SU-DHL-6 (cell line): ENCODE measurements around the gene TENM4.

Experiments
- H2AFZ ChIP-seq: fragments of 200-600 bp; sonication (generic); 2 replicates; pipeline ENCODE4 v1.6.1; 2014; ENCODE audit warnings: low read depth, mild to moderate bottlenecking, moderate library complexity, mixed read lengths, antibody characterized with exemption, low read length; ENCODE audit not compliant: severe bottlenecking
- H3F3A ChIP-seq: fragments of 200-600 bp; shearing (Covaris generic); 2 replicates; pipeline ENCODE4 v1.6.0; 2016; ENCODE audit warnings: antibody characterized with exemption, mild to moderate bottlenecking; ENCODE audit not compliant: insufficient read depth
- H3K27ac ChIP-seq: fragments of 200-600 bp; sonication (generic); 2 replicates; pipeline ENCODE4 v1.5.1; 2016; ENCODE audit warnings: low read depth, mild to moderate bottlenecking, low read length, moderate library complexity, mixed read lengths
- H3K27me3 ChIP-seq: fragments of 200-600 bp; sonication (generic), shearing (Covaris generic); 2 replicates; pipeline ENCODE4 v1.6.0; 2014; ENCODE audit warnings: mild to moderate bottlenecking, low read length
- H3K36me3 ChIP-seq: fragments of 200-600 bp; sonication (generic); 2 replicates; pipeline ENCODE4 v1.6.1; 2014; ENCODE audit warnings: mild to moderate bottlenecking, low read length, mixed read lengths
- H3K4me2 ChIP-seq: fragments of 300-600, 200-600 bp; shearing (Covaris generic), sonication (generic); 2 replicates; pipeline ENCODE4 v1.6.0; 2014; ENCODE audit warnings: low read length, low read depth, mild to moderate bottlenecking; ENCODE audit not compliant: poor library complexity, severe bottlenecking
- H3K4me3 ChIP-seq: fragments of 200-600 bp; sonication (generic); 2 replicates; pipeline ENCODE4 v1.5.1; 2014; ENCODE audit warnings: antibody characterized with exemption, low read length, mild to moderate bottlenecking, mixed read lengths; ENCODE audit not compliant: insufficient read depth, poor library complexity, severe bottlenecking
- H3K79me2 ChIP-seq: fragments of 200-600 bp; sonication (generic); 2 replicates; pipeline ENCODE4 v1.6.1; 2014; ENCODE audit warnings: mild to moderate bottlenecking, low read length, moderate library complexity; ENCODE audit not compliant: insufficient read depth
- H3K9ac ChIP-seq: fragments of 200-600 bp; sonication (generic); 2 replicates; pipeline ENCODE4 v1.7.0; 2014; ENCODE audit warnings: mild to moderate bottlenecking, low read length
- H3K9me2 ChIP-seq: fragments of 200-600 bp; sonication (generic); replicated peaks from 2 replicates; pipeline ENCODE4 v1.6.1; 2014; ENCODE audit warnings: low read length; ENCODE audit not compliant: insufficient read depth
- H3K9me3 ChIP-seq: fragments of 200-600 bp; sonication (generic); 2 replicates; pipeline ENCODE4 v1.6.1; 2014; ENCODE audit warnings: low read length, mixed read lengths; ENCODE audit not compliant: insufficient read depth
- H4K20me1 ChIP-seq: fragments of 200-600 bp; sonication (generic); 2 replicates; pipeline ENCODE4 v1.6.1; 2014; ENCODE audit warnings: low read depth, mild to moderate bottlenecking, antibody characterized with exemption, low read length, moderate library complexity, mixed read lengths
- EZH2phosphoT487 ChIP-seq: fragments of 200-600 bp; sonication (generic), shearing (Covaris generic); conservative IDR thresholded peaks from 2 replicates; pipeline ENCODE4 v1.6.1; 2018; ENCODE audit warnings: mild to moderate bottlenecking, antibody characterized with exemption, low read length, moderate library complexity, mixed read lengths
- TF ChIP-seq, protein P1 (sequence below): fragments of 200-600 bp; sonication (generic); IDR thresholded peaks from one replicate; pipeline ENCODE4 v1.5.1; 2017; ENCODE audit warnings: antibody characterized with exemption, mild to moderate bottlenecking, low read length, moderate library complexity; ENCODE audit not compliant: insufficient read depth, poor library complexity, severe bottlenecking

Gene TENM4

DNA sequence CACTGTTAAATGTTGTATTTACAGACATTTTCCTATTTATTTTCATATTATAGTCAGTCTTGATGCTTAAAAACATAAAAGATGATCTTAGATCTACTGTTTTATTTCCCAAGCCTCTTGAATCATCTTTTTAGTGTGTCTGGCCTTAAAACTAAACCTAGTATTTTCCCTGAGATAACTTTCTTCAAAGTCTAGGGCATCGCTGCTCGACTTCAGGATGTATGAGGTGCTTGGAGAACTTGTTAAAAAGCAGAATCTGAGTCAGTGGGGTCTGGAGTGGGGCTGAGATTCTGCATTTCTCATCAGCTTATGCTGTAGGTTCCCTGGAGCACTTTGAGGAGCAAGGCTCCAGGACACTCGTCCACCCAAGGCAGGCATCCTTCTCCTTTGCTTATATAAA is 404.9 kb downstream of the TENM4 start:
- H3K9ac ChIP-seq = no peak overlapping the region
- no peak for TF ChIP-seq EZH2phosphoT487
- TF ChIP-seq, protein P1, sequence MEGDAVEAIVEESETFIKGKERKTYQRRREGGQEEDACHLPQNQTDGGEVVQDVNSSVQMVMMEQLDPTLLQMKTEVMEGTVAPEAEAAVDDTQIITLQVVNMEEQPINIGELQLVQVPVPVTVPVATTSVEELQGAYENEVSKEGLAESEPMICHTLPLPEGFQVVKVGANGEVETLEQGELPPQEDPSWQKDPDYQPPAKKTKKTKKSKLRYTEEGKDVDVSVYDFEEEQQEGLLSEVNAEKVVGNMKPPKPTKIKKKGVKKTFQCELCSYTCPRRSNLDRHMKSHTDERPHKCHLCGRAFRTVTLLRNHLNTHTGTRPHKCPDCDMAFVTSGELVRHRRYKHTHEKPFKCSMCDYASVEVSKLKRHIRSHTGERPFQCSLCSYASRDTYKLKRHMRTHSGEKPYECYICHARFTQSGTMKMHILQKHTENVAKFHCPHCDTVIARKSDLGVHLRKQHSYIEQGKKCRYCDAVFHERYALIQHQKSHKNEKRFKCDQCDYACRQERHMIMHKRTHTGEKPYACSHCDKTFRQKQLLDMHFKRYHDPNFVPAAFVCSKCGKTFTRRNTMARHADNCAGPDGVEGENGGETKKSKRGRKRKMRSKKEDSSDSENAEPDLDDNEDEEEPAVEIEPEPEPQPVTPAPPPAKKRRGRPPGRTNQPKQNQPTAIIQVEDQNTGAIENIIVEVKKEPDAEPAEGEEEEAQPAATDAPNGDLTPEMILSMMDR = no peak
- H3F3A ChIP-seq = no peaks in the 10 kb centered on the region
- no peaks in the 10 kb centered on the region for H3K9me2 ChIP-seq
- no peaks in the 10 kb centered on the region for H3K27me3 ChIP-seq
- H3K4me2 ChIP-seq = no peak overlapping the region
- H4K20me1 ChIP-seq = no peaks in the 10 kb centered on the region
- no peak overlapping the region for H3K27ac ChIP-seq
- H3K9me3 ChIP-seq = no peaks in the 10 kb centered on the region
- no peak overlapping the region for H2AFZ ChIP-seq
- H3K36me3 ChIP-seq = no peaks in the 10 kb centered on the region
- H3K4me3 ChIP-seq = no peak overlapping the region
- H3K79me2 ChIP-seq = no peaks in the 10 kb centered on the region

DNA sequence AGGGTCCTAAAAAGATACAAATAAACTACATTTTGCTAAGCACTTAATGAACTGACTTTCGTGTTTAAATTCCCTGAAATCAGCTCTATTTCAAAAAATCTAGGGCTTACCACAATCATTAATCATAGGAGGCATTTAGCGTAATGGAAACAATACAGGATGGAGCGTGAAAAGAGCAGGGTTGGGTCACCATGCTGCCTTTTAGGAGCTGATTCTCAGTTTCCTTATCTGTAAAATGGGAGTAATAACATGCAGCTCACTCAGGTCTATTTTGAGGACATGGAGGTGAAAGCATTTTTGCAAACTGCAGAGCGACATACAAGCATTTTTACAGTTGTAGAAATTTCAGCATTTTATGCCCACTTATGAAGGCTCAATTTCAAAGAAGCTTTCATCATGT is 407.0 kb downstream of the TENM4 start:
- Histone ChIP-seq H3K4me3 (no peak overlapping the region), H3K27me3 (no peaks in the 10 kb centered on the region), H2AFZ (no peak overlapping the region), H3K9me3 (no peaks in the 10 kb centered on the region), H3K36me3 (no peaks in the 10 kb centered on the region), H4K20me1 (no peaks in the 10 kb centered on the region), H3K9ac (no peak overlapping the region), H3F3A (no peaks in the 10 kb centered on the region), H3K9me2 (no peaks in the 10 kb centered on the region), H3K27ac (no peak overlapping the region), H3K79me2 (no peaks in the 10 kb centered on the region), H3K4me2 (no peak overlapping the region)
- TF ChIP-seq, protein P1 = no peak
- TF ChIP-seq EZH2phosphoT487 = no peak

DNA sequence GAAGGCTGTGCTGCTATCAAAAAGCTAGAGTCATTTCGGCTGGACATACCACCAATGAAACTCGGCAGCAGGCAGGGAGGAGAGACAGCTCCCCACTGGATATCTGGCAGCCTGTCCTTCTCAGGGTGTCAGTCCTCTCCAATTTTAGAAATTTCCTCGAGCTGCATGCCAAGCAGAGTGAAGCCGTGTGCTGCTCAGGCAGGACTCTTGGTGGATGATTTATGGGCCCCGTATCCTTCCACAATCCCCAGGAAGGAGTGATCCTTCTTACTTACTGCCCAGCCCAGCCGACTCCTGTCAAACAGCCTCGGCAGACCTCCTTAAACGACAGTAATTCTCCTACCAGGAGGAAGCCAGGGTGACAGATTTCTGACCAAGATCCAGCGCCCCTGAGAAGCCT is 410.4 kb downstream of the TENM4 start:
- H3K9ac ChIP-seq = no peak overlapping the region
- no peak overlapping the region for H3K4me3 ChIP-seq
- H3K27ac ChIP-seq = no peak overlapping the region
- H2AFZ ChIP-seq = no peak overlapping the region
- no peaks in the 10 kb centered on the region for H3K36me3 ChIP-seq
- no peak overlapping the region for H3K4me2 ChIP-seq
- no peaks in the 10 kb centered on the region for H3K9me2 ChIP-seq
- H3K27me3 ChIP-seq = no peaks in the 10 kb centered on the region
- no peaks in the 10 kb centered on the region for H4K20me1 ChIP-seq
- TF ChIP-seq EZH2phosphoT487 = no peak
- TF ChIP-seq, protein P1 = no peak
- H3K9me3 ChIP-seq = no peaks in the 10 kb centered on the region
- H3K79me2 ChIP-seq = no peaks in the 10 kb centered on the region
- no peaks in the 10 kb centered on the region for H3F3A ChIP-seq
